22Rv1 (cell line): ENCODE data around the gene GNG7.

Source experiments
- CTCF ChIP-seq: fragments of 450-650 bp; IDR thresholded peaks from 2 replicates; pipeline ENCODE4 v1.5.1; 2017; ENCODE audit warnings: mild to moderate bottlenecking
- ZFX ChIP-seq: fragments of 450-650 bp; IDR thresholded peaks from 2 replicates; pipeline ENCODE4 v1.6.1; 2017; ENCODE audit warnings: antibody characterized with exemption, borderline replicate concordance

GRCh38 chr19:2483484-2484151 is 218.9 kb downstream of the GNG7 start:
- TF ChIP-seq CTCF (no peak), ZFX (no peak)
